Heart right ventricle (tissue), 16 donors: Measurements from ENCODE around the gene ANKRD13D. TPM values are rescaled to one million over a fixed set of nuclear protein-coding genes. Genes with fewer than 3 reads are reported as not detected.

Experiments used
- ATAC-seq, 8 donors: fragments of 200-7000 bp; cut with Tn5 transposase; one replicate each; pipeline ENCODE4 v1.9.1; 2020; ENCODE audit warnings: mild to moderate bottlenecking in 8 of 8, moderate library complexity in 8 of 8, moderate number of reproducible peaks in 1 of 8
- DNase-seq, 2 donors: peaks; one replicate each; pipeline ENCODE4 v3.0.0-alpha.2; 2020
- H3K27ac ChIP-seq, 10 donors: fragments of 200-600 bp; sonication (generic) in 2 of 10; one replicate each; pipeline versions ENCODE4 v1.5.0 to v1.8.0; 2020 to 2022; ENCODE audit warnings: mild to moderate bottlenecking in 3 of 10
- H3K27me3 ChIP-seq, 7 donors: fragments of 200-600 bp; one replicate each; pipeline ENCODE4 v1.8.0; 2021 to 2022; ENCODE audit warnings: mild to moderate bottlenecking in 2 of 7
- H3K36me3 ChIP-seq, 9 donors: fragments of 200-600 bp; sonication (generic) in 1 of 9; one replicate each; pipeline versions ENCODE4 v1.5.0 to v1.8.0; 2020 to 2022; ENCODE audit warnings: mild to moderate bottlenecking in 2 of 9
- H3K4me1 ChIP-seq, 9 donors: fragments of 200-600 bp; sonication (generic) in 1 of 9; one replicate each; pipeline versions ENCODE4 v1.5.0 to v1.8.0; 2020 to 2022; ENCODE audit warnings: mild to moderate bottlenecking in 4 of 9
- H3K4me3 ChIP-seq, 10 donors: fragments of 200-600 bp; sonication (generic) in 2 of 10; one replicate each; pipeline versions ENCODE4 v1.5.0 to v1.8.0; 2020 to 2022; ENCODE audit warnings: mild to moderate bottlenecking in 7 of 10, moderate library complexity in 2 of 10
- H3K9me3 ChIP-seq, 11 donors: fragments of 200-600 bp in 10 of 11; sonication (generic) in 2 of 11; one replicate each; pipeline versions ENCODE4 v1.5.0 to v1.8.0; 2013 to 2022; ENCODE audit warnings: mild to moderate bottlenecking in 2 of 11, control low read depth in 1 of 11, moderate library complexity in 1 of 11
- WGBS, 2 donors: extraction: QIAGEN DNeasy Blood & Tissue Kit; methylation state at CpG; one replicate each; pipeline ENCODE4 v1.1.7; 2013; ENCODE audit warnings: inconsistent platforms in 1 of 2; 5-methylcytosine and 5-hydroxymethylcytosine counted together
- intact Hi-C, 10 donors: fragments of 100-400 bp; cut with DNase I; formaldehyde crosslinking; loops; one replicate each; pipeline versions ENCODE4 v1.11.1 to v1.14.2; 2022
- polyA plus RNA-seq, 2 donors: library from polyadenylated mRNA; stranded (reverse); fragments of 200-250 nt; gene quantifications; one replicate each; pipeline ENCODE4 v1.2.3, GENCODE V29; 2013
- total RNA-seq, 10 donors: library from RNA; stranded (reverse); fragmentation: NEBNext Ultra II Directional in 3 of 10; extraction: Animal tissue kit (Norgen Biotek cat#: 25700) in 3 of 10; gene quantifications; one replicate each; pipeline versions ENCODE4 v1.2.1 to v1.2.4, GENCODE V29; 2021 to 2023
- TF ChIP-seq, protein P1 (sequence below), 9 donors: fragments of 200-600 bp; sonication (generic) in 2 of 9; IDR thresholded peaks; one replicate each; pipeline versions ENCODE4 v1.5.0 to v1.8.0; 2021 to 2022; ENCODE audit warnings: antibody characterized with exemption in 9 of 9, mild to moderate bottlenecking in 5 of 9, moderate library complexity in 1 of 9
- donor health status: Arrhythmogenic right ventricular cardiomyopathy.
- donor health status: ischemic (EF 13 %, LVEDD 7.1; RV severe dilation, severe dysfunction).
- donor health status: healthy with polysubstance abuse.
- donor health status: DM: no; HTN: yes; CAD: no.
- donor health status: DM: no; HTN: no; CAD: no.
- donor health status: ischemic (EF 25% LVEDD 6.9; RV normal size, moderate dysfunction).
- donor health status: ischemic (EF 25% LVEDD 5.7; RV mildly dilated, moderate dysfunction).
- donor health status: healthy.
- donor health status: DM: yes; HTN: yes; CAD: no.
- donor health status: Ischemic cardiomyopathy.
- donor health status: ischemic (EF 35%, LVEDD 5.7; RV mildly dilated, moderate dysfunction).
- donor health status: nonischemic (EF 11% LVEDD 7.7; RV severe dilation, severe dysfunction).
- donor health status: DM: yes; HTN: yes; CAD: no.
- donor health status: PGD.
- donor health status: ischemic (EF 29% LVEDD 5.4; RV normal size, mild dysfunction).
- donor health status: nonischemic (EF 23%, LVEDD 6.1; RV moderate dilation, normal function).

Gene ANKRD13D
- total and polyA plus RNA-seq, 12 donors, result 7.9 to 39.4 (median 13.3) TPM

DNA sequence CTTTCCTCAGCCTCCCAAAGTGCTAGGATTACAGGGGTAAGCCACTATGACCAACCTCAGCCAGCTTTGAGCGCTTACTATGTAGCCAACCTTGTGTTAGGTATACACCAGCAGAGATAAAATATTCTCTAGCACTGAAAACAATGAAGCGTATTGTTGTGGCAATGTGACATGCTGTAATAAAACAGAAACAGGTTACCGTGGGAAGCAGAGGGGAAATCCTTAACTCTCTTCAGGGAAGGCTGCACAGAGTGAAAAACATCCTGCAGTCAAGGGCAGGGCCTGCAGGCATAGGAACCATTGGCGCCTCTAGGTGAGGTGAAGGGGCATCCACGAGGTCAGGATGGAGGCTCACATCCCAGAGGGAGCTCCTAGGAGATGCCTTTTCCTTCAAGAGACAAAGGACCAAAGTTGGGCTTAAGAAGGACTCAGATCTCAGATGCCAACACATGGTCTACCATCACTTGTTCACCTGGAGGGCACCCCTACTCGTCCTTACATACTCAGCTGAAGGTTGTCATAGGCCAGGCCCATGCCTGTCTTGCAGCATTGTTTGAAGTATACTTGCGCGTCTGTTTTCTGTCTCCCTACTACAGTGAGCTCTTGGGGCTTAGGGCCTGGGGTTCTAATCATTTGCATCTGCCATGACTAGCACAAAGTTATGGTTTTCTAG lies 56.3 kb downstream of the ANKRD13D start:
- H3K4me3 ChIP-seq, result no peak overlapping the region
- intact Hi-C loops, result loop anchor here in 3 of 10 donors (5.0 kb wide), 1 partner anchor 37 kb away; no protein-coding TSS in a partner anchor

DNA sequence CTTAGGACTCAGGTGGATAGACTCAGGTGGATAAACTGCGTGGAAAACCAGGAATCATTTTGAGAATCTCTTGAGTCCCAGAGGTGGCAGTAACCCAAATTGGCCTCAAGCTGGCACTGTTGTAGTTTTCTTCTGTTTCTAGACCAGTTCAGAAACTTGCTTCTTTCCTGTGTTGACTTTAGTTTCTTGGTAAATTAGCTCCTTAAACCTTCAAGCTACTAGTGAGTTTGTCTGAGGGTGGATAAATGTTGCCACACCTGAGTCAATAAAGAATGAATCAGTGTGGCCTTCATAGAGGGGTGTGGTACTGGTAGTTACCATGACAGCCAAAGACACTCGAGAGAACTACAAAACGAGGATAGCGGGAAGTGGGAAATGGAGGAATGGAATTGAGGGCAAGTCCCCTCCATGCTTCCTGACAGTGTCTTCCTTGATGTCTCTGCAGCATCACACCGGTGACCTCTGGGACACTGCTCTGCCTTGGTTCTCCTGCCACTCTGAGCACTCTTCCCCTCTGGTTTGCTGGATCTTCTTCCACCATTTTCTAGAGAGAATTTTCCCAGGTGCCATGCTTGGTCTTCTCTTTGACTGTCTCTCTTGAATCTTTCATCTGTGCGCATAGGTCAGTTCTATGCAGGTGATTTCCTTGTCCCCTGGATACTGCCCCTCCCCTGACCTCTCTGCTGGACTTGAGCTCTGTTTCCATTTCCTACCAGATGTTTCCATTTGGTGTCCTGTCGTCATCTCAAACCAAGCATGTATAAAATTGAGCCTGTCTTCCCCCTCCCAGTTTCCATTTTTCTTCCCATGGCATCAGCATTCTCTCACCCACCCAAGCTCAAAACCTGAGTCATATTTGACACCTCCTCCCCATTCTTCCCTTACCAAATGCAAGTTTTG lies 57.1 kb downstream of the ANKRD13D start:
- Histone ChIP-seq H3K4me1 (peaks cover 5 to 24% (median 11%) of the 10 kb centered on the region in 9 donors), H3K27me3 (no peaks in the 10 kb centered on the region), H3K9me3 (peaks cover 0 to 8% (median 0%) of the 10 kb centered on the region in 11 donors), H3K27ac (no peak overlapping the region), H3K4me3 (no peak overlapping the region), H3K36me3 (no peaks in the 10 kb centered on the region)
- intact Hi-C loops, result loop anchor here in 3 of 10 donors (5.0 kb wide), 1 partner anchor 36 kb away; no protein-coding TSS in a partner anchor
- TF ChIP-seq, protein P1, sequence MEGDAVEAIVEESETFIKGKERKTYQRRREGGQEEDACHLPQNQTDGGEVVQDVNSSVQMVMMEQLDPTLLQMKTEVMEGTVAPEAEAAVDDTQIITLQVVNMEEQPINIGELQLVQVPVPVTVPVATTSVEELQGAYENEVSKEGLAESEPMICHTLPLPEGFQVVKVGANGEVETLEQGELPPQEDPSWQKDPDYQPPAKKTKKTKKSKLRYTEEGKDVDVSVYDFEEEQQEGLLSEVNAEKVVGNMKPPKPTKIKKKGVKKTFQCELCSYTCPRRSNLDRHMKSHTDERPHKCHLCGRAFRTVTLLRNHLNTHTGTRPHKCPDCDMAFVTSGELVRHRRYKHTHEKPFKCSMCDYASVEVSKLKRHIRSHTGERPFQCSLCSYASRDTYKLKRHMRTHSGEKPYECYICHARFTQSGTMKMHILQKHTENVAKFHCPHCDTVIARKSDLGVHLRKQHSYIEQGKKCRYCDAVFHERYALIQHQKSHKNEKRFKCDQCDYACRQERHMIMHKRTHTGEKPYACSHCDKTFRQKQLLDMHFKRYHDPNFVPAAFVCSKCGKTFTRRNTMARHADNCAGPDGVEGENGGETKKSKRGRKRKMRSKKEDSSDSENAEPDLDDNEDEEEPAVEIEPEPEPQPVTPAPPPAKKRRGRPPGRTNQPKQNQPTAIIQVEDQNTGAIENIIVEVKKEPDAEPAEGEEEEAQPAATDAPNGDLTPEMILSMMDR (IDR thresholded peaks at IDR 0.05), result peak in 7 of 9 donors; percentile 31 to 75 (median 39)
- DNase-seq (no peak), ATAC-seq (no peak)
- 72 to 82% methylated on average over 7 of the region's 7 CpGs for WGBS, 2 donors

More for the DNA sequence above, 56.3 kb downstream of the ANKRD13D start:
- Histone ChIP-seq H3K4me1 (peaks cover 0 to 16% (median 6%) of the 10 kb centered on the region in 9 donors), H3K27me3 (no peaks in the 10 kb centered on the region), H3K9me3 (peaks cover 0 to 8% (median 0%) of the 10 kb centered on the region in 11 donors), H3K27ac (no peak overlapping the region), H3K36me3 (no peaks in the 10 kb centered on the region)
- TF ChIP-seq, protein P1 (IDR thresholded peaks at IDR 0.05), result no peak
- no peak for ATAC-seq
- WGBS, 2 donors, result 82 to 85% methylated on average over 8 of the region's 8 CpGs
- no peak for DNase-seq

DNA sequence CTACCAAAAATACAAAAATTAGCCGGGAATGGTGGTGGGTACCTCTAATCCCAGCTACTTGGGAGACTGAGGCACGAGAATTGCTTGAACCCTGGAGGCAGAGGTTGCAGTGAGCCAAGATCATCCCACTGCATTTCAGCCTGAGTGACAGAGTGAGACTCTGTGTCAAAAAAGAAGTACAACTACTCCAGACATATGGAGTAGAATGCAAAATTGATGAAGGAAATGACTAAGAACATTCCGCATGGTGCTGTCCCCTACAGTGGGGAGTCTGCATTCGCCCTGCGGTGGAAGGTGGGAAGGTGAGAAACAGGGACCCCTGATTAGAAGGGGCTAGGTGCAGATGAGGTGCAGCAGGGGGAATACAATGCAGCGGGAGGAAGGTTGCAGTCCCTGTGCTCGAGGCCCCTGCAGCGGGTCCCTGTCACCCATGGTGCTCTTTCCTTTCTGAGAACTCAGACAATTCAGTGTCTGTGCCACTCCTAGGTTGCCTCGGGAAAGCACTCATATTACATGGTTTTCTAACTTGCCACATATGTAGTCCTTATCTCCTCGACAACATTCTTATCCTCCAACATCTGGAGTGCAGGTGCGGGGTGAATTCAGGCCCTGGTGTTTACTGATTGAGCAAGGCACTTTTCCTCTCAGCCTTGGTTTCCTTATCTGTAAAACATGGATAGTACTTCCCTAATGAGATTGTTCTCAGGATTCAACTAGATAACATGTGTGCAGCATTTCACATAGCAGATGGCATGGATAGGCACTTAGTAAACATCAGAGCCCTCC lies 59.1 kb downstream of the ANKRD13D start:
- ATAC-seq (no peak), DNase-seq (no peak)
- peak overlapping the region in 1 of 10 donors; percentile 27 for H3K27ac ChIP-seq
- intact Hi-C loops, result loop anchor here in 3 of 10 donors (5.0 kb wide), 1 partner anchor 34 kb away; no protein-coding TSS in a partner anchor
- no peaks in the 10 kb centered on the region for H3K27me3 ChIP-seq
- no peaks in the 10 kb centered on the region for H3K9me3 ChIP-seq
- 83 to 84% methylated on average over 11 of the region's 11 CpGs for WGBS, 2 donors
- H3K4me3 ChIP-seq, result no peak overlapping the region
- peaks cover 0 to 5% (median 0%) of the 10 kb centered on the region in 9 donors for H3K36me3 ChIP-seq
- peaks cover 10 to 43% (median 28%) of the 10 kb centered on the region in 9 donors for H3K4me1 ChIP-seq
- TF ChIP-seq, protein P1 (IDR thresholded peaks at IDR 0.05), result no peak
